ENCODE measurements around the gene VCPKMT.

Gene VCPKMT

GRCh38 chr14:50065583-50065982, 50.8 kb downstream of the VCPKMT start:
- Histone ChIP-seq H3K36me3 (ENCODE audit: insufficient read depth, low read length) (no peaks in the 10 kb centered on the region), H3F3A (ENCODE audit: low read depth) (no peaks in the 10 kb centered on the region), H3K79me2 (ENCODE audit: insufficient read depth, low read length) (no peaks in the 10 kb centered on the region), H2AFZ (ENCODE audit: low read length) (no peak overlapping the region), H3K4me1 (ENCODE audit: insufficient read depth, low read length, poor library complexity, severe bottlenecking) (peaks cover 29% of the 10 kb centered on the region), H3K4me2 (ENCODE audit: low read depth, low read length, poor library complexity, severe bottlenecking) (no peak overlapping the region), H3K4me3 (ENCODE audit: low read length, poor library complexity, severe bottlenecking) (no peak overlapping the region), H3K27me3 (ENCODE audit: insufficient read depth, low read length, poor library complexity, severe bottlenecking) (no peaks in the 10 kb centered on the region), H3K9me3 (ENCODE audit: insufficient read depth, low read depth, low read length) (no peaks in the 10 kb centered on the region), H3K9ac (ENCODE audit: low read depth, low read length, poor library complexity, severe bottlenecking) (no peak overlapping the region), H4K20me1 (ENCODE audit: insufficient read depth, low read length, poor library complexity, severe bottlenecking) (no peaks in the 10 kb centered on the region), H3K9me2 (replicated peaks; ENCODE audit: low read depth, low read length) (no peaks in the 10 kb centered on the region)
- TF ChIP-seq, protein P1, sequence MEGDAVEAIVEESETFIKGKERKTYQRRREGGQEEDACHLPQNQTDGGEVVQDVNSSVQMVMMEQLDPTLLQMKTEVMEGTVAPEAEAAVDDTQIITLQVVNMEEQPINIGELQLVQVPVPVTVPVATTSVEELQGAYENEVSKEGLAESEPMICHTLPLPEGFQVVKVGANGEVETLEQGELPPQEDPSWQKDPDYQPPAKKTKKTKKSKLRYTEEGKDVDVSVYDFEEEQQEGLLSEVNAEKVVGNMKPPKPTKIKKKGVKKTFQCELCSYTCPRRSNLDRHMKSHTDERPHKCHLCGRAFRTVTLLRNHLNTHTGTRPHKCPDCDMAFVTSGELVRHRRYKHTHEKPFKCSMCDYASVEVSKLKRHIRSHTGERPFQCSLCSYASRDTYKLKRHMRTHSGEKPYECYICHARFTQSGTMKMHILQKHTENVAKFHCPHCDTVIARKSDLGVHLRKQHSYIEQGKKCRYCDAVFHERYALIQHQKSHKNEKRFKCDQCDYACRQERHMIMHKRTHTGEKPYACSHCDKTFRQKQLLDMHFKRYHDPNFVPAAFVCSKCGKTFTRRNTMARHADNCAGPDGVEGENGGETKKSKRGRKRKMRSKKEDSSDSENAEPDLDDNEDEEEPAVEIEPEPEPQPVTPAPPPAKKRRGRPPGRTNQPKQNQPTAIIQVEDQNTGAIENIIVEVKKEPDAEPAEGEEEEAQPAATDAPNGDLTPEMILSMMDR (conservative IDR thresholded peaks at IDR 0.05; ENCODE audit: low read length), result no peak
- no peak for TF ChIP-seq EZH2phosphoT487 (IDR thresholded peaks at IDR 0.05; ENCODE audit: borderline replicate concordance)

DNA sequence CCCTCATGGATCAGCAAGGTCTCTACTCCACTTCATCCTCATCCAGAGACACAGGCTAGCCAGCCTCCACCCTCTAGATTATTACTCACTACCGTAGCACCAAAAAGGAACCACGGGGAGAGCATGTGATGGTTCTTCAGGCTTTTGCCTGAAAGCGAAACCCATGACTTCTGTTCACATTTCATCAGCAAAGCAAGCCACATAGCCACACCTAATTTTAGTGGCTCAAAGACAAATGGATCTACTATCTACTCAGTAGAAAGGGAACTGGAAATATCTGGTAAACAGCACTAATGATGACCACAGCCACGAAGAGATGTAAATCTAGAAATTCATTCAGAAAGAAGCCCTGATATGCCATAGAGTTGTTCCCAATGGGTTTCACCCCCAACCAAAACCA, 51.4 kb downstream of the VCPKMT start:
- Histone ChIP-seq H3K9me3 (ENCODE audit: insufficient read depth, low read depth, low read length) (no peaks in the 10 kb centered on the region), H4K20me1 (ENCODE audit: insufficient read depth, low read length, poor library complexity, severe bottlenecking) (no peaks in the 10 kb centered on the region), H3F3A (ENCODE audit: low read depth) (no peaks in the 10 kb centered on the region), H2AFZ (ENCODE audit: low read length) (no peak overlapping the region), H3K9me2 (replicated peaks; ENCODE audit: low read depth, low read length) (no peaks in the 10 kb centered on the region), H3K79me2 (ENCODE audit: insufficient read depth, low read length) (no peaks in the 10 kb centered on the region), H3K4me2 (ENCODE audit: low read depth, low read length, poor library complexity, severe bottlenecking) (no peak overlapping the region), H3K4me1 (ENCODE audit: insufficient read depth, low read length, poor library complexity, severe bottlenecking) (peaks cover 32% of the 10 kb centered on the region), H3K36me3 (ENCODE audit: insufficient read depth, low read length) (no peaks in the 10 kb centered on the region), H3K4me3 (ENCODE audit: low read length, poor library complexity, severe bottlenecking) (no peak overlapping the region), H3K27me3 (ENCODE audit: insufficient read depth, low read length, poor library complexity, severe bottlenecking) (no peaks in the 10 kb centered on the region), H3K9ac (ENCODE audit: low read depth, low read length, poor library complexity, severe bottlenecking) (no peak overlapping the region)
- TF ChIP-seq EZH2phosphoT487 (IDR thresholded peaks at IDR 0.05; ENCODE audit: borderline replicate concordance), result no peak
- TF ChIP-seq, protein P1 (conservative IDR thresholded peaks at IDR 0.05; ENCODE audit: low read length), result no peak

- no peaks in the 10 kb centered on the region for H3K9me2 ChIP-seq (replicated peaks; ENCODE audit: low read depth, low read length)
- H3K79me2 ChIP-seq (ENCODE audit: insufficient read depth, low read length), result no peaks in the 10 kb centered on the region
- peaks cover 32% of the 10 kb centered on the region for H3K4me1 ChIP-seq (ENCODE audit: insufficient read depth, low read length, poor library complexity, severe bottlenecking)
- H2AFZ ChIP-seq (ENCODE audit: low read length), result no peak overlapping the region
- no peaks in the 10 kb centered on the region for H3K27me3 ChIP-seq (ENCODE audit: insufficient read depth, low read length, poor library complexity, severe bottlenecking)
- H3K36me3 ChIP-seq (ENCODE audit: insufficient read depth, low read length), result no peaks in the 10 kb centered on the region
- H3K4me2 ChIP-seq (ENCODE audit: low read depth, low read length, poor library complexity, severe bottlenecking), result no peak overlapping the region
- H3K9ac ChIP-seq (ENCODE audit: low read depth, low read length, poor library complexity, severe bottlenecking), result no peak overlapping the region
- H3F3A ChIP-seq (ENCODE audit: low read depth), result no peaks in the 10 kb centered on the region
- H3K4me3 ChIP-seq (ENCODE audit: low read length, poor library complexity, severe bottlenecking), result no peak overlapping the region
- TF ChIP-seq EZH2phosphoT487 (IDR thresholded peaks at IDR 0.05; ENCODE audit: borderline replicate concordance), result no peak
- TF ChIP-seq, protein P1 (conservative IDR thresholded peaks at IDR 0.05; ENCODE audit: low read length), result no peak
- no peaks in the 10 kb centered on the region for H4K20me1 ChIP-seq (ENCODE audit: insufficient read depth, low read length, poor library complexity, severe bottlenecking)
- H3K9me3 ChIP-seq (ENCODE audit: insufficient read depth, low read depth, low read length), result no peaks in the 10 kb centered on the region
Measured at GRCh38 chr14:50063876-50064420, 52.4 kb downstream of the VCPKMT start.
